Urinary bladder (tissue), 4 donors: ENCODE data around the gene NCKAP1. TPM values are rescaled to one million over a fixed set of nuclear protein-coding genes. Genes with fewer than 3 reads are reported as not detected.

Source experiments
- DNase-seq: peaks from one replicate; pipeline ENCODE4 v3.0.0-alpha.2; 2015; ENCODE audit errors: extremely low spot score
- H3K27ac ChIP-seq: one replicate; pipeline ENCODE4 v1.5.1; 2013; ENCODE audit warnings: low read depth, mild to moderate bottlenecking, moderate library complexity
- H3K36me3 ChIP-seq: one replicate; pipeline ENCODE4 v1.6.1; 2013; ENCODE audit warnings: mild to moderate bottlenecking, moderate library complexity; ENCODE audit not compliant: insufficient read depth
- H3K4me1 ChIP-seq: one replicate; pipeline ENCODE4 v1.6.1; 2013; ENCODE audit warnings: mild to moderate bottlenecking, moderate library complexity; ENCODE audit not compliant: insufficient read depth
- H3K4me3 ChIP-seq: one replicate; pipeline ENCODE4 v1.5.1; 2013; ENCODE audit warnings: low read depth, low read length
- WGBS: extraction: QIAGEN DNeasy Blood & Tissue Kit; methylation state at CpG from one replicate; pipeline ENCODE4 v1.1.7; 2013; 5-methylcytosine and 5-hydroxymethylcytosine counted together
- polyA plus RNA-seq: library from polyadenylated mRNA; stranded (reverse); fragments of 200-250 nt; gene quantifications from one replicate; pipeline ENCODE4 v1.2.3, GENCODE V29; 2013
- total RNA-seq: library from RNA; depleted of rRNA; stranded (reverse); fragments of >200 nt; gene quantifications from one replicate; pipeline ENCODE4 v1.2.3, GENCODE V29; 2014
- donor health status: healthy with polysubstance abuse.
- donor health status: healthy.

NCKAP1 gene
- total RNA-seq (297 TPM), polyA plus RNA-seq (91.6 TPM)

GRCh38 chr2:183038341-183039300, at the start of gene NCKAP1:
Gene NCKAP1 (minus strand): TSS chr2:183038457. CDS start chr2:183038099, 358 bp downstream.
- peak; percentile 31 for DNase-seq
- Histone ChIP-seq H3K36me3 (no peaks in the 10 kb centered on the region), H3K4me1 (no peaks in the 10 kb centered on the region), H3K4me3 (peak within 1 kb of the TSS; percentile 87), H3K27ac (peak within 1 kb of the TSS; percentile 99)
- 2% methylated on average over 68 of the region's 68 CpGs for WGBS

GRCh38 chr2:183081911-183082310, 43.7 kb upstream of the NCKAP1 start:
- no peak overlapping the region for H3K4me3 ChIP-seq
- H3K27ac ChIP-seq = no peak overlapping the region
- no peaks in the 10 kb centered on the region for H3K4me1 ChIP-seq
- 25% methylated on average over 1 of the region's 1 CpG for WGBS
- DNase-seq = no peak
- H3K36me3 ChIP-seq = no peaks in the 10 kb centered on the region

- H3K27ac ChIP-seq = peak overlapping the region; percentile 33
- 14% methylated on average over 13 of the region's 13 CpGs for WGBS
- no peaks in the 10 kb centered on the region for H3K4me1 ChIP-seq
- no peak for DNase-seq
- no peaks in the 10 kb centered on the region for H3K36me3 ChIP-seq
- H3K4me3 ChIP-seq = peak overlapping the region; percentile 53
Measured at GRCh38 chr2:183079139-183079775, 41.0 kb upstream of the NCKAP1 start.

GRCh38 chr2:183078464-183079138, 40.3 kb upstream of the NCKAP1 start, which contains the start of gene DUSP19:
Gene DUSP19 (plus strand): TSS chr2:183078747. CDS start chr2:183078934, 187 bp downstream.
- no peaks in the 10 kb centered on the region for H3K4me1 ChIP-seq
- peak within 1 kb of the TSS; percentile 53 for H3K4me3 ChIP-seq
- H3K36me3 ChIP-seq = no peaks in the 10 kb centered on the region
- DNase-seq = peak; percentile 97
- peak within 1 kb of the TSS; percentile 33 for H3K27ac ChIP-seq
- WGBS = 2% methylated on average over 20 of the region's 20 CpGs

- WGBS = 8% methylated on average over 8 of the region's 8 CpGs
- Histone ChIP-seq H3K4me1 (no peaks in the 10 kb centered on the region), H3K36me3 (no peaks in the 10 kb centered on the region), H3K27ac (no peak overlapping the region), H3K4me3 (peak overlapping the region; percentile 53)
- no peak for DNase-seq
Measured at GRCh38 chr2:183078163-183078463, 39.9 kb upstream of the NCKAP1 start.

- Histone ChIP-seq H3K36me3 (no peaks in the 10 kb centered on the region), H3K4me3 (no peak overlapping the region), H3K27ac (no peak overlapping the region), H3K4me1 (no peaks in the 10 kb centered on the region)
- WGBS = 93% methylated on average over 7 of the region's 7 CpGs
- DNase-seq = no peak
Measured at GRCh38 chr2:183072177-183072576, 33.9 kb upstream of the NCKAP1 start.

GRCh38 chr2:183070942-183071844, 32.9 kb upstream of the NCKAP1 start:
- no peak overlapping the region for H3K4me3 ChIP-seq
- WGBS = 65% methylated on average over 34 of the region's 34 CpGs
- H3K27ac ChIP-seq = no peak overlapping the region
- DNase-seq = no peak
- H3K36me3 ChIP-seq = no peaks in the 10 kb centered on the region
- H3K4me1 ChIP-seq = no peaks in the 10 kb centered on the region

GRCh38 chr2:183069174-183069573, 30.9 kb upstream of the NCKAP1 start:
- no peak overlapping the region for H3K4me3 ChIP-seq
- H3K36me3 ChIP-seq = no peaks in the 10 kb centered on the region
- DNase-seq = no peak
- WGBS = 90% methylated on average over 2 of the region's 2 CpGs
- no peak overlapping the region for H3K27ac ChIP-seq
- no peaks in the 10 kb centered on the region for H3K4me1 ChIP-seq

GRCh38 chr2:183068561-183068960, 30.3 kb upstream of the NCKAP1 start:
- WGBS = 88% methylated on average over 3 of the region's 3 CpGs
- Histone ChIP-seq H3K4me3 (no peak overlapping the region), H3K27ac (no peak overlapping the region), H3K36me3 (no peaks in the 10 kb centered on the region), H3K4me1 (no peaks in the 10 kb centered on the region)
- no peak for DNase-seq

GRCh38 chr2:183063083-183063482, 24.8 kb upstream of the NCKAP1 start:
- no peaks in the 10 kb centered on the region for H3K4me1 ChIP-seq
- 28% methylated on average over 2 of the region's 2 CpGs for WGBS
- no peak overlapping the region for H3K4me3 ChIP-seq
- DNase-seq = no peak
- H3K36me3 ChIP-seq = no peaks in the 10 kb centered on the region
- H3K27ac ChIP-seq = no peak overlapping the region

GRCh38 chr2:183060571-183061231, 22.4 kb upstream of the NCKAP1 start:
- 95% methylated on average over 14 of the region's 14 CpGs for WGBS
- H3K36me3 ChIP-seq = no peaks in the 10 kb centered on the region
- H3K4me1 ChIP-seq = no peaks in the 10 kb centered on the region
- no peak overlapping the region for H3K4me3 ChIP-seq
- no peak for DNase-seq
- no peak overlapping the region for H3K27ac ChIP-seq

- 45% methylated on average over 1 of the region's 1 CpG for WGBS
- Histone ChIP-seq H3K4me1 (no peaks in the 10 kb centered on the region), H3K27ac (no peak overlapping the region), H3K36me3 (no peaks in the 10 kb centered on the region), H3K4me3 (no peak overlapping the region)
- DNase-seq = no peak
Measured at GRCh38 chr2:183059561-183059960, 21.3 kb upstream of the NCKAP1 start.
